ENCODE data around the gene CCT7. TPM values are rescaled to one million over a fixed set of nuclear protein-coding genes. Genes with fewer than 3 reads are reported as not detected.

Gene CCT7
- total and polyA plus RNA-seq, 2 of the 8 experiments (the other 6 are each of a cell fraction or from before 2014, with no cell fraction given): 440 to 474 TPM

- Histone ChIP-seq H3K56ac (replicated peaks; ENCODE audit: insufficient read length, low read depth, low read length) (no peak overlapping the region), H2BK5ac (ENCODE audit: low read depth, low read length) (no peak overlapping the region), H3K4ac (replicated peaks; ENCODE audit: insufficient read length, low read depth, low read length) (no peak overlapping the region), H3K18ac (ENCODE audit: extremely low read depth, low read length) (no peak overlapping the region), H3K79me2 (ENCODE audit: control insufficient read depth in 1 of 2, insufficient read depth in 2 of 2, low read length in 2 of 2) (no peaks in the 10 kb centered on the region; a peak in 1 of 4 replicates), H4K91ac (replicated peaks; ENCODE audit: insufficient read length, low read length) (no peak overlapping the region), H4K5ac (ENCODE audit: insufficient read length, low read depth, low read length) (no peak overlapping the region), H3K79me1 (ENCODE audit: low read depth, low read length) (peaks cover 7% of the 10 kb centered on the region; the same call in 1 of the 2 replicates), H3K27ac (ENCODE audit: low read depth, low read length) (no peak overlapping the region), H4K8ac (ENCODE audit: extremely low read depth, insufficient read depth, low read length) (no peak overlapping the region), H3K4me2 (ENCODE audit: insufficient read depth in 1 of 2, low read depth in 2 of 2, low read length in 2 of 2) (no peak overlapping the region), H3K27me3 (replicated peaks in 1 of 4; ENCODE audit: control insufficient read depth in 3 of 4, extremely low read depth in 1 of 4, insufficient read depth in 3 of 4, low read length in 3 of 4) (peaks cover 0 to 28% (median 22%) of the 10 kb centered on the region in 4 experiments; a peak in 6 of 7 replicates), H4K20me1 (replicated peaks in 1 of 2; ENCODE audit: control insufficient read depth in 1 of 2, insufficient read depth in 2 of 2, low read length in 2 of 2) (peaks cover 3 to 39% of the 10 kb centered on the region in 2 experiments), H2BK120ac (replicated peaks; ENCODE audit: low read depth, low read length) (no peak overlapping the region), H2BK15ac (ENCODE audit: low read length) (no peak overlapping the region), H2AFZ (ENCODE audit: low read length) (no peak overlapping the region), H3K23me2 (ENCODE audit: low read depth, low read length) (peaks cover 10% of the 10 kb centered on the region; the same call in 1 of the 2 replicates), H2BK12ac (ENCODE audit: low read depth, low read length) (no peak overlapping the region), H3K9me3 (ENCODE audit: insufficient read depth in 2 of 2, low read depth in 1 of 2, low read length in 1 of 2) (no peaks in the 10 kb centered on the region), H3K4me3 (ENCODE audit: extremely low read depth in 1 of 4, insufficient read depth in 2 of 4, low read depth in 3 of 4, low read length in 4 of 4) (no peak overlapping the region), H3K14ac (ENCODE audit: insufficient read length) (no peak overlapping the region), H3K4me1 (replicated peaks in 1 of 4; ENCODE audit: control insufficient read depth in 3 of 4, insufficient read depth in 4 of 4, low read length in 3 of 4) (peaks cover 0 to 10% (median 6%) of the 10 kb centered on the region in 4 experiments; a peak in 5 of 7 replicates), H2BK20ac (ENCODE audit: low read length) (no peak overlapping the region), H3K9ac (replicated peaks in 1 of 4; ENCODE audit: extremely low read depth in 1 of 4, low read depth in 3 of 4, low read length in 3 of 4) (no peak overlapping the region), H2AK5ac (ENCODE audit: low read depth, low read length) (no peak overlapping the region), H3K36me3 (ENCODE audit: control insufficient read depth in 2 of 4, insufficient read depth in 4 of 4, low read length in 3 of 4) (peaks cover 0 to 11% (median 4%) of the 10 kb centered on the region in 4 experiments; a peak in 4 of 8 replicates), H3K23ac (ENCODE audit: insufficient read length) (no peak overlapping the region)
- CTCF ChIA-PET (ENCODE audit: partially characterized antibody): interaction anchor here (1.2 to 2.1 kb wide), 2 partner anchors 19 to 23 kb away, joined by 6 to 9 read pairs; no protein-coding TSS in a partner anchor
- POLR2A ChIA-PET (ENCODE audit: partially characterized antibody): interaction anchor here (3.9 to 4.6 kb wide), 2 partner anchors 9 to 14 kb away, joined by 22 read pairs; no protein-coding TSS in a partner anchor
- DNase-seq (ENCODE audit: low read depth in 1 of 2, low spot score in 2 of 2) (no peak), FAIRE-seq (no peak)
- 89% methylated on average over 4 of the region's 4 CpGs; no CpG with 5 or more reads in 1 of the 2 experiments for WGBS, 2 experiments (ENCODE audit: extremely low coverage in 1 of 2, insufficient coverage in 1 of 2, insufficient read length in 1 of 2, insufficient replicate concordance in 2 of 2, low coverage in 1 of 2, low lambda C conversion rate in 2 of 2, missing lambda C conversion rate in 1 of 2)
- TF ChIP-seq SP1 (IDR thresholded peaks at IDR 0.05; ENCODE audit: low read depth, low read length) (no peak), NANOG (IDR thresholded peaks at IDR 0.05; ENCODE audit: insufficient read depth, low read depth, low read length, poor library complexity, severe bottlenecking) (no peak), CHD2 (IDR thresholded peaks at IDR 0.05; ENCODE audit: low read length) (no peak), TCF12 (IDR thresholded peaks at IDR 0.05; ENCODE audit: low read depth, low read length) (no peak), ZNF274 (IDR thresholded peaks at IDR 0.05; ENCODE audit: borderline replicate concordance, extremely low read depth, low read length) (no peak), CBX8 (IDR thresholded peaks at IDR 0.05; ENCODE audit: borderline replicate concordance, low read depth, low read length) (no peak), CREB1 (IDR thresholded peaks at IDR 0.05) (no peak), BCL11A (IDR thresholded peaks at IDR 0.05; ENCODE audit: low read depth in 2 of 2, low read length in 2 of 2) (no peak), ATF2 (IDR thresholded peaks at IDR 0.05; ENCODE audit: low read length) (no peak), RAD21 (IDR thresholded peaks at IDR 0.05 in 1 of 2, conservative IDR thresholded peaks at IDR 0.05 in 1 of 2; ENCODE audit: low read depth in 2 of 2, low read length in 2 of 2) (no peak), BRCA1 (IDR thresholded peaks at IDR 0.05; ENCODE audit: low read depth, low read length) (no peak), SP4 (IDR thresholded peaks at IDR 0.05; ENCODE audit: low read length) (no peak), POLR2AphosphoS5 (IDR thresholded peaks at IDR 0.05; ENCODE audit: low read depth, low read length) (no peak)
These were observed 32.9 kb downstream of the CCT7 start for GRCh38 chr2:73267008-73267407.

Data from H1 (cell line).